Measurements from ENCODE around the gene PROM1.

PROM1 gene

DNA sequence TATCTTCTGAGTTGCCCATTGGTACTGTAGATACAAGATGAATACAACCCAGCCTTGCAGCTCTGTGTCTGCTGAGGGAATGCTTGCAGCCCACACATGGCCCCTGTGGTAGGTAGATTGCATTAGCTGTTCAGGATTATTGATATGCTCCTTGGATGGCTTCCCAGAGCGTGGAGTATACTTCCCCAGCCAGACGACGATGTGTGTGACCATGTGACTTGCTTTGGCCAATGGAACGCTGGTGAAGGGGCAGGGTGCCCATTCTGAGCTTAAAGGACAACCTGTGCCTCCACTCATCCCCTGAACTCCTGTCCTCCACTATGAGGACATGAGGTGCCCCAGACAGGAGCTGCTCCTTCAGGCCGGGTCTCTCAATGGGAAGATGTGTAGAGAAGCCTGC, 96.9 kb downstream of the PROM1 start:
- no peak for DNase-seq

DNA sequence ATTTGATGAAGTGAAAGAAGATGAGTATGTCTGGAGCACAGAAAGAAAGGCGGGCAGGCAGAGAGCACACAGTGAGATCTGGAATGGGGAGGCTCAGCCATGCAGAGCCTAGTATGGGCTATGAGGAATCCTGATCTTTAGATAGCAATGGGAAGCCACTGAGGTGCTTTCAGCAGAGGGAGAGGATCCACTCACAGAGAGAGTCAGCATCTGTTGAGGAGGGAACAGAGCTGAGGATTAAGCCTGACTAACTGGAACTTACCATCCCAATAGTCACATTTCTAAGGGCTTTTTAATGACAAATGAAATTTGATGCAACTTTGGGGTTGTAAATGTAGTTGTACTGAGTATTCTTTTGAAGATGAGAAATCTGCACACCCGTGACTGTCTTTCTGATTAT, 100.2 kb downstream of the PROM1 start:
- DNase-seq, result no peak

GRCh38 chr4:15982842-15983524, 100.8 kb downstream of the PROM1 start:
- no peak for DNase-seq

GRCh38 chr4:15976456-15977447, 107.1 kb downstream of the PROM1 start:
- no peak for DNase-seq

DNA sequence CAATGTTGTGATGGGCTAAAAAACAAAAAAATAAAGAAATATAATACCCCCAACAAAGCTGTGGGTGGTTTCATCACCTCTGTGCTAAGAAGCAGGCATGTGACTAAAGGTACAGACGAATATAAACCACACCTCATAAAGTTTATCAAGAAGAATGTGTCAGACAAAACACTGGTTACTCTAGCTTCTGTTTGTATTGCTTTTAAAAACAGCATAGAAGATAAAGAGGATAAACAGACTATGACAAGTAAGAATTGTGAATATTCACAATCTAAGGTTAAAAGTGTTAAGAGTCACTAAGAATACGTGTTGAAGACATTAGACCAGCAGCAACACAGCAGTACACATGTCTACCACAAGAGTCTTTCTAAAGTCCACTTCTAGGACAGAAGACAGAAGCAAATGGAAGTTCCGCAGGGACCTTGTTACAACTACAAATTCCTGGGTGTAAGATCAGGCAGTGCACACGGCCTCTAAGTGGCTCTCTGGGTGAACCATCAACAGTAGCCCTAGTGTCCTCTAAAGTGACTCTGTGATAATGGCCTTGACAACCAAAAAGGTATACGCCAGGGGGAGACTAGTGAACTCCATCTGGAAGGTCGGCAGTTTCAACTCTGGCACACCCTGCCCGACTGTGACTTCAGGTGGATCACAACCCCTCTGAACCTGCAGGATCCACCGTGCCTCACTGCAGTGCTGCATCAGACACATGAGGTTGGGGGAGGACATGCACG, 112.6 kb downstream of the PROM1 start:
- DNase-seq, result no peak

DNA sequence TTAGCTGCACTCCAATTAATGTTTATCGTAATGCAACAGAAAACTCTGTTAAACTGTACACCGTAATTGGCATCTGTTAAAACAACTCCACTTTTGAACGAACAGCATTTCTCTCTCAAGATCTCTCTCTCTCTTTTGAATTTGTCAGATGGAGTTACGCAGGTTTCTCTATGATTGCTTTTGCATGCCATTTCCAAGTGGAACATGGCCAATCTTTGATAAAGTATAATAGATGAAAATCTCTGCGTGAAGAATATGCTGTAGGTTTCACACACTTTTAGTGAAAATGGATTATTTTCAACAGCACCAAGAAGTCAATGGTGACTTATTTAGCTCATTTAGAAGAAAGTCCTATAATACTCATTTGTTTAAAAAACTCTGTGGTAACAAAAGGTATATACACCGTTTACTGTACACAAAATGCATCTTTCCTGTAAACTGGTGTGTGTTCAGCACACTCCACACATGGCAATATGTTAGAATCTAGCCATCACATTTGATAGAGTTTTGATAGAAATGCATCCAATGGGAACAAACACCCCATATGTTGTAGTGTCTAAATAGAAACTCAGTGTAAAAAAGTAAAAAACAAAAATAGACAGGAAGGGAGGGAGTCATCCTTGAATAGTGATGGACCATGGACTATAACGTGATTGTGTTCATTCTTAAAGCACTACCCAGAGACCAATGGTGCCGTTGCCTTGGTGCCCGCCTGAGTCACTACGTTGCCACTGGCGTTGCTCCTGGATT, 115.1 kb downstream of the PROM1 start:
- no peak for DNase-seq

- DNase-seq, result no peak
Observed at GRCh38 chr4:15965325-15965724, 118.5 kb downstream of the PROM1 start.

GRCh38 chr4:15964159-15964558, 119.7 kb downstream of the PROM1 start:
- DNase-seq, result no peak

- peak in 1 of 4 experiments; percentile 2 for DNase-seq
Observed at GRCh38 chr4:15963576-15963975, 120.2 kb downstream of the PROM1 start.

GRCh38 chr4:15963001-15963451, 120.8 kb downstream of the PROM1 start, which contains the start of gene FGFBP2:
Gene FGFBP2 (minus strand): TSS chr4:15963175. CDS start chr4:15963129, 46 bp downstream.
- DNase-seq, result peak in 3 of 4 experiments; percentile 8 to 53 (median 28)

GRCh38 chr4:15961781-15962510, 121.9 kb downstream of the PROM1 start:
- DNase-seq, result peak in 2 of 4 experiments; percentile 1 to 5

DNA sequence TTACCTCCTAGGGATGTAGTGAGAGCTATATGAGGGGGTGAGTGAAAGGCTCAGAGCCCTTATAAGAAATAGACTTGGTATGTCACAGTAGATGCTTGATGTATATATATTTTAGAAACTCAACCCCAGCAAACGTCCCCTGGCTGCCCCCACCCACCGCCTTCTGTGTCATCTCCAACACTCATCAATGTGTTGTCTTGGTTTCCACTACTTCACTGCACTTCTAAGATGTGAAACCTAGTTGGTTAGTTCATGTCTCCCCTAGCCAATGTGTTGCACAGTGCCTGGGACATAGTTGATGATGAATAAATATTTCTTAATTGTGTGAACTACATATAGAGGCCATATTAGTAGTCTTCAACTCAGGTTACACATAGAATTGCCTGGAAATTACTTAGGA, 125.3 kb downstream of the PROM1 start:
- no peak for DNase-seq

GRCh38 chr4:15956179-15956850, 127.5 kb downstream of the PROM1 start:
- DNase-seq, result peak; percentile 48 to 61 (median 53)

DNA sequence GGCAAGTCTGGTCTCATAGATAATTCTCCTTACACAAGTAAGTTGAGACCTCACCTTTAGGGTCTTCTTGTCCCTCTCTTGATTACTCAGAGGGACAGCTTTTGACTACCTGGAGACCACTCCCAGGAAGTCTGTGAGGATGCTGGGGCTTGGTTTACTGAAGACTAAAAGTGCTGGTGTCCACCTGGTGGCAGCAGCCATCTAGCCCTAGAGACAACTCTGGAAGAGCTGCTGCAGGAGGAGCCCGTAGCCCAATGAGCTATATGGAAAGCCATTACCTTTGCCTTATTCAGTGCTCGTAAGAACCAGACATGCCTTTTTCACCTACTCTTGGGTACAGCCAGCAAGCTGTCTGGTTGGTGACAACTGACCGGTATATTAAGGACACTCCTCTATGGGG, 128.2 kb downstream of the PROM1 start:
- no peak for DNase-seq

GRCh38 chr4:15953625-15954024, 130.2 kb downstream of the PROM1 start:
- no peak for DNase-seq

GRCh38 chr4:15951781-15952180, 132.0 kb downstream of the PROM1 start:
- DNase-seq, result no peak

DNA sequence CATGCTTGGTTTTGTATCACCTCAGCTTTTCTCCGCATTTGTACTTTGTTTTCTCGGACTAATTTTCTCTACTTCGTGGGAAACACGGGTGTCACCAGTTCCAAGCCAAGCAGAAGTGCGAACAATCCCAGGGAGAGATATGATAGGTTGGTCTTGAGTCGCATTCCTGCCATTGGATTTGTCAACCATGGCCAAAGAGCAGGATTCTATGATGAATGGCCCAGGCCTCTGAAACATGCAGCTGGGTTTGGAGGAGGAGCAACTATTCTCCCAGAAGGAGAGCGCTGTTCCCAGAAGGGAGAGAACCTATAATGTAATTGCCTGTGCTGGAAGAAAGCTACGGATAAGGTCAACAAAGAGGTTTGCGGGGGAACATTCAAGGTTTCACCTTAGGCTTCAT, 135.0 kb downstream of the PROM1 start:
- no peak for DNase-seq

- no peak for DNase-seq
Observed at GRCh38 chr4:15947684-15948083, 136.1 kb downstream of the PROM1 start.

DNA sequence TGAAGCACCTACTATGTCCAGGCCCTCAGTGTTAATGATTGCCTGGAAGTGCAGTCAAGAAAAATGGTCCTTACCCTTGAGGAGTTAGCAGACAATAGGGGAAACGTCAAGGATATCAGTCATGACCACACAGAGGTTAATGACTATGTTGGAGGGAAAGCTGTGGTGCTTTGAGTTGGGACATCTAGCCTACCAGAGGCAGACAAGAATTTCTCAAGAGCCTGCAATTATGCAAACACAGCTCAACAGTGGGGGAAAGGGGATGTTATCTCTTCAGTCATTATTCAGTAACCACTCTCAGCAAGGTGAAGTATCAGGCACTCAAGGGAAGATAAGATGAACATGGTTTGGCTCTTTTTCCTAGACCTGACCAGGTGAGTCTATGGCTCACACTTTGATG, 138.3 kb downstream of the PROM1 start:
- DNase-seq, result no peak

DNA sequence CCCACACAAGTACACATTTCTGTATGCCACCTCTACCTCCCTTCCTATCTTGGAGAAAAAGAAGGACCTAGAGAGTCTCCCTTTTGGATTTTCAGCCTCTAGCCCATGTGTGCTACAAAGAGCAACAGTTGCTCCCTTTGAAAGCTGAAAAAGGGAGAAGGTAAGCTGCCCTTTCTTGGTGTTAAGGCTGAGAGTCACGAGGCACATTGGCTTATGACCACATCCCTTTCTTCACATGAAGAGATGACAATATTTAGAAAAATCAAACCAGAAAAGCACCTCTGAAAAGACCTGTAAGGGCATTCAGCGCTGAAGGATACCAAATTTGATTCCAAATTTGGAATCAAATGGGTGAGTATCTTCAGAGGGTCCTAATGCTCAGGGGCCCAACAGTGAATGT, 138.9 kb downstream of the PROM1 start:
- no peak for DNase-seq

GRCh38 chr4:15942283-15942682, 141.5 kb downstream of the PROM1 start:
- no peak for DNase-seq
